Progenitor cell of endocrine pancreas (in vitro differentiated cells): Measurements from ENCODE around the gene PAWR. TPM values are rescaled to one million over a fixed set of nuclear protein-coding genes. Genes with fewer than 3 reads are reported as not detected.

ENCODE experiments used
- DNase-seq: peaks from one replicate; pipeline ENCODE4 v3.0.0; 2021; ENCODE audit warnings: low spot score; ENCODE audit not compliant: unreplicated experiment
- H3K27ac Mint-ChIP-seq: 2 replicates; pipeline ENCODE4 v1.8.0; 2021; ENCODE audit warnings: mild to moderate bottlenecking, moderate library complexity, mixed read lengths
- H3K27me3 Mint-ChIP-seq: 2 replicates; pipeline ENCODE4 v1.8.0; 2021; ENCODE audit warnings: mixed read lengths
- H3K36me3 Mint-ChIP-seq: 2 replicates; pipeline ENCODE4 v1.8.0; 2022; ENCODE audit warnings: mixed read lengths; ENCODE audit not compliant: insufficient read depth
- H3K4me1 Mint-ChIP-seq: 2 replicates; pipeline ENCODE4 v1.8.0; 2021; ENCODE audit warnings: low read depth, mixed read lengths
- H3K4me3 Mint-ChIP-seq: 2 replicates; pipeline ENCODE4 v1.8.0; 2021; ENCODE audit warnings: low read depth, mild to moderate bottlenecking, moderate library complexity, mixed read lengths
- H3K9me3 Mint-ChIP-seq: 2 replicates; pipeline ENCODE4 v1.8.0; 2021; ENCODE audit warnings: low read depth, mixed read lengths
- CTCF ChIP-seq: fragments of 200-600 bp; sonication (generic); IDR thresholded peaks from one replicate; pipeline ENCODE4 v1.5.0; 2021; ENCODE audit warnings: antibody characterized with exemption, mild to moderate bottlenecking; ENCODE audit not compliant: unreplicated experiment
- total RNA-seq: library from RNA; stranded (reverse); gene quantifications from 2 replicates; pipeline ENCODE4 v1.2.1, GENCODE V29; 2021

The PAWR gene
- total RNA-seq, 1 donor from 2014 or later = 85.7 TPM

DNA sequence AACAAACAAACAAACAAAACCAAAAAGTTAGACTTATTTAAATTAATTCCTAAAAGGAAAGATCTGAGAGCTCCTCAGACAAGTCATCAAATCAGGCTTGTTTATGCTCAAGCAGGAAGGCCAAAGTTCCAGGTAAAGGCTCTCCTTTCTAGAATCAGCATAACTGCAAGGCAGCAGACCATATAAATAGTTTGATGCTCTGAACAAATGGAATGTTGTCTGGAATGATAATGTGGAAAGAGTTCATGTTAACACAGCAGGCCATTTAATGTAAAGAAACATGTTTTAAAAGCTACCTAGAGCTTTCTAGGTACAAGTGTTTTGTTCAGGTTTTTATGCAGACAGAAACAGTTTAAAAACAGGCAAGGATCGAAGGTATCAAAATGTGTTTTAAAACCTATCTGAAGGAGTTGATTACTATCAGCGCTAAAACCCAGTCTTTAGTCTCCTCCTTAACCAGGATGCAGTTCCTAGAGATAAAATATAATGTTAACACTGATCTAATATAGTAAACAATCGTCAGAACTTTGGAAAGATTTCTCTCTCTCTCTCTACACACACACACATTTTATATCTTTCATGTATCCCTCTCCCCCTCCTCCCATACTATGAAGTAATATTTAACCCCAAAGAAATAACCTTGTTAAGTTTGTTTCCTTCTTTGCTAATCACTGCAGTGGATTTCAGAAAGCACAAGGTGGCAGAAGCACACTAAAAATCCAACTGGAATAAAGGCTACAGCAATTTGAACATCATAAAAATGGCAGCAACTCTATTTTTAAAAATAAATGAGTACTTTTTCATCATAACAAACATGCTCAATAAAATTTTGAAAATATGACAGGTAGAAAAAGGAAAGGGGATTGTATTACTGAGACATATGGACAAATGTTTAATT is 135.5 kb downstream of the PAWR start:
- H3K4me3 Mint-ChIP-seq = no peak overlapping the region
- peak overlapping the region; percentile 44 for H3K27ac Mint-ChIP-seq
- no peaks in the 10 kb centered on the region for H3K27me3 Mint-ChIP-seq
- peaks cover 16% of the 10 kb centered on the region for H3K36me3 Mint-ChIP-seq
- peak; percentile 73 for TF ChIP-seq CTCF
- DNase-seq = no peak
- H3K4me1 Mint-ChIP-seq = peaks cover 34% of the 10 kb centered on the region
- H3K9me3 Mint-ChIP-seq = peaks cover 5% of the 10 kb centered on the region

DNA sequence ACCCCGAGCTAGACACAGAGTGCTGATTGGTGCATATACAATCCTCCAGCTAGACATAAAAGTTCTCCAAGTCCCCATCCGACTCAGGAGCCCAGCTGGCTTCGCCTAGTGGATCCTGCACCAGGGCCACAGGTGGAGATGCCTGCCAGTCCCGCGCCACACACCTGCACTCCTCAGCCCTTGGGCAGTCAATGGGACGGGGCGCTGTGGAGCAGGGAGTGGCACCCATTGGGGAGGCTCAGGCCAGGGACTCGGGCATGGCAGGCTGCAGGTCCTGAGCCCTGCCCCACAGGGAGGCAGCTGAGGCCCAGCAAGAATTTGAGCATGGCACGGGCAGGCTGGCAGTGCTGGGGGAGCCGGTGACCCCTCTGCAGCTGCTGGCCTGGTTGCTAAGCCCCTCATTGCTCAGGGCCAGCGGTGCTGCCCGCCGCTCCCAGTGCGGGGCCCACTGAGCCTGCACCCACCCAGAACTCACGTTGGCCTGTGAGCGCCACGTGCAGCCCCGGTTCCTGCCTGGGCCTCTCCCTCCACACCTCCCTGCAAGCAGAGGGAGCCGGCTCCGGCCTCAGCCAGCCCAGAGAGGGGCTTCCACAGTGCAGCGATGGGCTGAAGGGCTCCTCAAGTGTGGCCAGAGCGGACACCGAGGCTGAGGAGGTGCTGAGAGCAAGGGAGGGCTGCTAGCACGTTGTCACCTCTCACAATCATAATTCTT is 136.7 kb downstream of the PAWR start:
- Mint-ChIP-seq H3K4me3 (no peak overlapping the region), H3K27ac (no peak overlapping the region), H3K36me3 (peaks cover 20% of the 10 kb centered on the region), H3K9me3 (peaks cover 8% of the 10 kb centered on the region), H3K27me3 (no peaks in the 10 kb centered on the region), H3K4me1 (peaks cover 37% of the 10 kb centered on the region)
- no peak for TF ChIP-seq CTCF
- no peak for DNase-seq

DNA sequence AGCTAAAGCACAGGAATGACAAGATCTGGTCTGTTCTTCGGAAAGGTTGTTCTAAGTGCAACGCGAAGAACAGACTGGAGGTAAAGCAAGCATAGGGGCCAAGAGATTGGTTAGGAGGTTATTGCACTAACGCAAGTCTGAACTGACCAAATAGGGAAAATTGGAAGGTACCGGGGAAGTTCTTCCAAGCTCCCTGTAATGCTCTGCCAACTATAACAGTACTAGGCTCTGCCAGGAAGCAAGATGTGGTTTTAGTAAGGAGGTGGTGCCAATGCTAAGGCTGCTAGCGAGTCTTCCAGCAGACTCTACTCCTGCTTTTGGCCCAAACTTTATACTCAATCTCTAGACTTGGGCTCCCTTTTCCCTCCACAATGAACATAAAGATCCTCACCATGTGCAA is 138.6 kb downstream of the PAWR start:
- DNase-seq = no peak
- TF ChIP-seq CTCF = no peak
- Mint-ChIP-seq H3K4me1 (peaks cover 40% of the 10 kb centered on the region), H3K4me3 (no peak overlapping the region), H3K27ac (no peak overlapping the region), H3K27me3 (no peaks in the 10 kb centered on the region), H3K36me3 (peaks cover 18% of the 10 kb centered on the region), H3K9me3 (peaks cover 8% of the 10 kb centered on the region)

- Mint-ChIP-seq H3K9me3 (peaks cover 8% of the 10 kb centered on the region), H3K27ac (peak overlapping the region; percentile 75), H3K36me3 (peaks cover 18% of the 10 kb centered on the region), H3K4me1 (peaks cover 32% of the 10 kb centered on the region), H3K27me3 (no peaks in the 10 kb centered on the region), H3K4me3 (no peak overlapping the region)
- no peak for DNase-seq
- TF ChIP-seq CTCF = no peak
Observed at GRCh38 chr12:79549531-79550271, 141.1 kb downstream of the PAWR start.

DNA sequence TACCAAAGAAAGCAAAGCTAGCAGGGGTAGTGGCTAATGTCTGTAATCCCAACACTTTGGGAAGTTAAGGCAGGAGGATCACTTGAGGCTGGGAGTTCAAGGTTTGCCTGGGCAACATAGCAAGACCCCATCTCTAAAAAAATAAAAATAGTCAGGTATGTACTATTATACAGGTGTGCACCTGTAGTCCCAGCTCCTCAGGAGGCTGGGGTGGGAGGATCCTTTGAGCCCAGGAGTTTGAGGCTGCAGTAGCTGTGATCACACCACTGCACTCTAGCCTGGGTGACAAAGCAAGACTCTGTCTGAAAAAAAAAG is 142.2 kb downstream of the PAWR start:
- DNase-seq = no peak
- Mint-ChIP-seq H3K4me3 (no peak overlapping the region), H3K27me3 (no peaks in the 10 kb centered on the region), H3K36me3 (peaks cover 18% of the 10 kb centered on the region), H3K9me3 (peaks cover 8% of the 10 kb centered on the region), H3K4me1 (peaks cover 36% of the 10 kb centered on the region), H3K27ac (peak overlapping the region; percentile 96)
- TF ChIP-seq CTCF = no peak
